ENCODE measurements around the gene VSTM2B. TPM values are rescaled to one million over a fixed set of nuclear protein-coding genes. Genes with fewer than 3 reads are reported as not detected.
A peak's percentile ranks its signal among the peaks of the same experiment; 100 is the strongest.

VSTM2B gene
- polyA plus RNA-seq, 1 experiment = not detected

DNA sequence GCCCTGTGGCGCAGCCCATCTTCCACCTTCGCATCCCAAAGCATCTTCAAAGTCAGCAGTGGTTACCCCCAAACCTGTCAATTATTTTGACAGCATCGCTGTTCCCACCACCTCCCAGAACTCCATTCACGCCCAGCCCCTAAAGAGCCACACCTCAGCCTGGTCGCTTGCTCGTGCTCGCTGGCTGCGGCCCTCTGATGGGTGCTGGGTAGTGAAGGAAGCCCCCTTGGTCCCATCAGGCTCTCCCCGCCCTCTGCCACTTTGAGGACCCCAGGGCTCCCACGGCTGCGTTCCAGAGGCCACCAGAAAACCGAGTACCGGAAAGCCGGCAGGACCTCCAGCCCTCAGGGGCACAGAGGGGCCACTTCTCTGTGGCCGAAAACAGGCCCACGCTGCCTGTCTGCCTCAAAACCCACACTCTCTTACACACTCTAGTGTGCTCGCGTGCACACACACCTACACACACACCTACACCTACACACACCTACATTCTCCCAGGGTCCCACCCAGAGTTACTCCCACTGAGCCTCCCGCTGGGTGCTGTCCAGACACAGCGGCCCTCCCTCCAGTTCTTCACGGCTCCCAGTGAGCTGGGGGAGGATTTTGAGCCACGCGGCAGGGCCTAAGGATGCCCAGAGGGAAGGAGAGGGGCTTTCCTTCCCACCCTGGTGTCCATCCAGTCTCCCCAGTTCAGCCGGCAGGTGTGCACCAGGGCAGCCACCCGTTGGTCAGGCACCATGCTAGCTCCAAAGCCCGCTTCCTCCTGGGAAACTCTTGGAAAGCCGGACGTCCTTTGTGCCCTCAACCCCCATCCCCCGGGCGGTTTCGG is 1.9 kb downstream of the VSTM2B start:
- TF ChIP-seq CTCF (IDR thresholded peaks at IDR 0.05; ENCODE audit: low read depth, low read length) = no peak
- no peak overlapping the region for H3K27ac ChIP-seq (ENCODE audit: low read depth, low read length)
- H3K4me3 ChIP-seq (ENCODE audit: low read depth, low read length) = no peak overlapping the region; the same call in 1 of the 2 replicates
- CTCF ChIA-PET = interaction anchor here (0.5 to 1.0 kb wide), 3 partner anchors 189 to 288 kb away, joined by 3 to 5 read pairs (median 3); no protein-coding TSS in a partner anchor
- POLR2A ChIA-PET = interaction anchor here (0.6 kb wide), 1 partner anchor 1223 kb away, joined by 4 read pairs; no protein-coding TSS in a partner anchor
- DNase-seq (ENCODE audit: low read depth, low spot score) = no peak
- peaks cover 53% of the 10 kb centered on the region for H3K27me3 ChIP-seq (ENCODE audit: control insufficient read depth, insufficient read depth, low read length)
- peaks cover 10% of the 10 kb centered on the region; the same call in 1 of the 2 replicates for H3K9me3 ChIP-seq (ENCODE audit: control insufficient read depth, insufficient read depth, low read length)

GRCh38 chr19:29528350-29528945 is 2.7 kb downstream of the VSTM2B start:
- peak; percentile 7 for DNase-seq (ENCODE audit: low read depth, low spot score)
- H3K27ac ChIP-seq (ENCODE audit: low read depth, low read length) = no peak overlapping the region
- peak overlapping the region; percentile 23 for H3K4me3 ChIP-seq (ENCODE audit: low read depth, low read length)
- H3K9me3 ChIP-seq (ENCODE audit: control insufficient read depth, insufficient read depth, low read length) = peaks cover 10% of the 10 kb centered on the region; the same call in 1 of the 2 replicates
- peak; percentile 73 for TF ChIP-seq CTCF (IDR thresholded peaks at IDR 0.05; ENCODE audit: low read depth, low read length)
- POLR2A ChIA-PET = interaction anchor here (0.6 kb wide), 1 partner anchor 1224 kb away, joined by 4 read pairs; no protein-coding TSS in a partner anchor
- CTCF ChIA-PET = interaction anchor here (0.6 to 1.0 kb wide), 2 partner anchors 188 to 287 kb away, joined by 3 to 5 read pairs; no protein-coding TSS in a partner anchor
- H3K27me3 ChIP-seq (ENCODE audit: control insufficient read depth, insufficient read depth, low read length) = peaks cover 49% of the 10 kb centered on the region

GRCh38 chr19:29528946-29529645 is 3.3 kb downstream of the VSTM2B start:
- no peak overlapping the region for H3K4me3 ChIP-seq (ENCODE audit: low read depth, low read length)
- H3K27me3 ChIP-seq (ENCODE audit: control insufficient read depth, insufficient read depth, low read length) = peaks cover 47% of the 10 kb centered on the region
- ChIA-PET CTCF (interaction anchor here (1.0 kb wide), 1 partner anchor 187 kb away, joined by 3 read pairs; no protein-coding TSS in a partner anchor), POLR2A (no interaction called here)
- no peak for DNase-seq (ENCODE audit: low read depth, low spot score)
- H3K9me3 ChIP-seq (ENCODE audit: control insufficient read depth, insufficient read depth, low read length) = peaks cover 10% of the 10 kb centered on the region; the same call in 1 of the 2 replicates
- TF ChIP-seq CTCF (IDR thresholded peaks at IDR 0.05; ENCODE audit: low read depth, low read length) = no peak
- no peak overlapping the region for H3K27ac ChIP-seq (ENCODE audit: low read depth, low read length)

- ChIA-PET CTCF (interaction anchor here (0.7 kb wide), 1 partner anchor 17 kb away, joined by 4 read pairs; no protein-coding TSS in a partner anchor), POLR2A (interaction anchor here (1.0 kb wide), 1 partner anchor 31 kb away, joined by 3 read pairs; no protein-coding TSS in a partner anchor)
- Histone ChIP-seq H3K4me3 (ENCODE audit: low read depth, low read length) (no peak overlapping the region), H3K27ac (ENCODE audit: low read depth, low read length) (no peak overlapping the region), H3K9me3 (ENCODE audit: control insufficient read depth, insufficient read depth, low read length) (peaks cover 10% of the 10 kb centered on the region; the same call in 1 of the 2 replicates), H3K27me3 (ENCODE audit: control insufficient read depth, insufficient read depth, low read length) (peaks cover 41% of the 10 kb centered on the region)
- DNase-seq (ENCODE audit: low read depth, low spot score) = no peak
- TF ChIP-seq CTCF (IDR thresholded peaks at IDR 0.05; ENCODE audit: low read depth, low read length) = no peak
Observed at GRCh38 chr19:29529646-29530539, 4.1 kb downstream of the VSTM2B start.

Measured in AG04450 (cell line).